ENCODE measurements around the gene PAQR8.

PAQR8 gene

GRCh38 chr6:52351879-52352238 lies 10.1 kb upstream of the PAQR8 start:
- no peak for DNase-seq (ENCODE audit: low read depth)

- no peak for DNase-seq (ENCODE audit: low read depth)
Measured at GRCh38 chr6:52352239-52353018, 9.5 kb upstream of the PAQR8 start.

- no peak for DNase-seq (ENCODE audit: low read depth)
Measured at GRCh38 chr6:52356017-52356416, 5.9 kb upstream of the PAQR8 start.

- DNase-seq (ENCODE audit: low read depth), result no peak
Measured at GRCh38 chr6:52359403-52359802, 2.5 kb upstream of the PAQR8 start.

GRCh38 chr6:52360028-52360427 lies 1.9 kb upstream of the PAQR8 start:
- no peak for DNase-seq (ENCODE audit: low read depth)

GRCh38 chr6:52360601-52361413 lies 1.1 kb upstream of the PAQR8 start:
- DNase-seq (ENCODE audit: low read depth), result no peak

- peak; percentile 3 for DNase-seq (ENCODE audit: low read depth)
Measured at GRCh38 chr6:52361414-52361944, 472 bp upstream of the PAQR8 start.

- DNase-seq (ENCODE audit: low read depth), result peak; percentile 35
Measured at GRCh38 chr6:52362443-52363227, 684 bp downstream of the PAQR8 start.

- no peak for DNase-seq (ENCODE audit: low read depth)
Measured at GRCh38 chr6:52363228-52363867, 1.4 kb downstream of the PAQR8 start.

GRCh38 chr6:52364480-52365166 lies 2.7 kb downstream of the PAQR8 start:
- no peak for DNase-seq (ENCODE audit: low read depth)

GRCh38 chr6:52365317-52365716 lies 3.4 kb downstream of the PAQR8 start:
- DNase-seq (ENCODE audit: low read depth), result no peak

- DNase-seq (ENCODE audit: low read depth), result no peak
Measured at GRCh38 chr6:52365866-52366540, 4.1 kb downstream of the PAQR8 start.

- DNase-seq (ENCODE audit: low read depth), result no peak
Measured at GRCh38 chr6:52368002-52368401, 6.1 kb downstream of the PAQR8 start.

GRCh38 chr6:52369234-52369633 lies 7.3 kb downstream of the PAQR8 start:
- DNase-seq (ENCODE audit: low read depth), result no peak

GRCh38 chr6:52371656-52372191 lies 9.8 kb downstream of the PAQR8 start:
- DNase-seq (ENCODE audit: low read depth), result no peak

GRCh38 chr6:52373151-52373690 lies 11.3 kb downstream of the PAQR8 start:
- DNase-seq (ENCODE audit: low read depth), result no peak

GRCh38 chr6:52374247-52374646 lies 12.3 kb downstream of the PAQR8 start:
- no peak for DNase-seq (ENCODE audit: low read depth)

- no peak for DNase-seq (ENCODE audit: low read depth)
Measured at GRCh38 chr6:52375780-52376556, 14.0 kb downstream of the PAQR8 start.

GRCh38 chr6:52376763-52377162 lies 14.8 kb downstream of the PAQR8 start:
- DNase-seq (ENCODE audit: low read depth), result no peak
